HEK293 (cell line): ENCODE measurements around the gene TRMT112.

Source experiments
- CTCF ChIA-PET: fragments of 350-600 bp; formaldehyde crosslinking; extraction: SDS; loops from one replicate; lab custom pipeline; 2021; ENCODE audit warnings: antibody characterized with exemption; lab: Yijun Ruan, JAX
- POLR2A ChIA-PET: fragments of 300-600 bp; formaldehyde crosslinking; extraction: SDS; loops from one replicate; lab custom pipeline; 2020; ENCODE audit warnings: antibody characterized with exemption, inconsistent platforms; lab: Yijun Ruan, JAX
- H3K27ac ChIP-seq: fragments of 200-500 bp; sonication (Bioruptor generic); 2 replicates; pipeline ENCODE4 v1.5.1; 2014; ENCODE audit warnings: low read depth, low read length, control low read depth, inconsistent platforms; ENCODE audit errors: extremely low read depth
- H3K36me3 ChIP-seq, 2 experiments: fragments of 200-500 bp in 1 of 2; sonication (Bioruptor generic) in 1 of 2; 1 replicate in 1 of 2; 2 replicates in 1 of 2; pipeline ENCODE4 v1.5.1; 2014 to 2017; ENCODE audit warnings: inconsistent platforms in 2 of 2, low read length in 2 of 2; ENCODE audit not compliant: control insufficient read depth in 2 of 2, insufficient read depth in 1 of 2
- H3K4me1 ChIP-seq: fragments of 200-500 bp; sonication (Bioruptor generic); 2 replicates; pipeline ENCODE4 v1.5.1; 2014; ENCODE audit warnings: mild to moderate bottlenecking, low read length, inconsistent platforms; ENCODE audit not compliant: control insufficient read depth, insufficient read depth
- H3K4me3 ChIP-seq: 2 replicates; pipeline ENCODE4 v1.5.1; 2011; ENCODE audit warnings: low read depth, mild to moderate bottlenecking, control low read depth, low read length, moderate library complexity
- H3K9me3 ChIP-seq: fragments of 200-500 bp; sonication (Bioruptor generic); 2 replicates; pipeline ENCODE4 v1.5.1; 2014; ENCODE audit warnings: low read depth, low read length, inconsistent platforms; ENCODE audit not compliant: control insufficient read depth, insufficient read depth
- GLIS1 ChIP-seq: fragments of 450-650 bp; formaldehyde crosslinking; IDR thresholded peaks from 2 replicates; pipeline ENCODE4 v1.5.1; 2016; ENCODE audit warnings: missing biosample characterization, missing genetic modification characterization
- KLF1 ChIP-seq: fragments of 450-650 bp; formaldehyde crosslinking; IDR thresholded peaks from 2 replicates; pipeline ENCODE4 v1.5.1; 2016; ENCODE audit warnings: missing biosample characterization, missing genetic modification characterization
- KLF9 ChIP-seq: fragments of 450-650 bp; formaldehyde crosslinking; IDR thresholded peaks from 2 replicates; pipeline ENCODE4 v1.5.1; 2016; ENCODE audit warnings: missing biosample characterization, missing genetic modification characterization, low read depth
- OVOL3 ChIP-seq: fragments of 450-650 bp; formaldehyde crosslinking; IDR thresholded peaks from 2 replicates; pipeline ENCODE4 v1.5.1; 2016; ENCODE audit warnings: missing biosample characterization, missing genetic modification characterization
- PBX3 ChIP-seq: sonication (generic); formaldehyde crosslinking; IDR thresholded peaks from 2 replicates; pipeline ENCODE4 v1.8.1; 2022; ENCODE audit warnings: mild to moderate bottlenecking, moderate library complexity, missing genetic modification reagents
- RBAK ChIP-seq: fragments of 450-650 bp; formaldehyde crosslinking; IDR thresholded peaks from 2 replicates; pipeline ENCODE4 v1.5.1; 2016; ENCODE audit warnings: missing biosample characterization, missing genetic modification characterization
- ZBTB26 ChIP-seq: fragments of 450-650 bp; formaldehyde crosslinking; optimal IDR thresholded peaks from 2 replicates; pipeline ENCODE3; 2016; ENCODE audit warnings: missing biosample characterization, mild to moderate bottlenecking, missing genetic modification characterization
- ZBTB7A ChIP-seq: fragments of 450-650 bp; formaldehyde crosslinking; IDR thresholded peaks from 2 replicates; pipeline ENCODE4 v1.5.1; 2016; ENCODE audit warnings: low read depth, missing biosample characterization, missing genetic modification characterization
- ZFP41 ChIP-seq: fragments of 450-650 bp; formaldehyde crosslinking; IDR thresholded peaks from 2 replicates; pipeline ENCODE4 v1.5.1; 2016; ENCODE audit warnings: missing biosample characterization, missing genetic modification characterization, borderline replicate concordance
- ZIC2 ChIP-seq: fragments of 450-650 bp; formaldehyde crosslinking; IDR thresholded peaks from 2 replicates; pipeline ENCODE4 v1.5.1; 2016; ENCODE audit warnings: missing biosample characterization, missing genetic modification characterization
- ZNF133 ChIP-seq: fragments of 450-650 bp; formaldehyde crosslinking; IDR thresholded peaks from 2 replicates; pipeline ENCODE4 v1.5.1; 2016; ENCODE audit warnings: missing biosample characterization, missing genetic modification characterization
- ZNF24 ChIP-seq: fragments of 450-650 bp; formaldehyde crosslinking; IDR thresholded peaks from 2 replicates; pipeline ENCODE4 v1.5.1; 2016; ENCODE audit warnings: missing biosample characterization, missing genetic modification characterization
- ZNF280C ChIP-seq: fragments of 450-650 bp; formaldehyde crosslinking; IDR thresholded peaks from 2 replicates; pipeline ENCODE4 v1.5.1; 2016; ENCODE audit warnings: missing biosample characterization, missing genetic modification characterization
- ZNF280D ChIP-seq: fragments of 450-650 bp; formaldehyde crosslinking; IDR thresholded peaks from 2 replicates; pipeline ENCODE4 v1.5.1; 2016; ENCODE audit warnings: missing biosample characterization, missing genetic modification characterization
- ZNF302 ChIP-seq: fragments of 450-650 bp; formaldehyde crosslinking; IDR thresholded peaks from 2 replicates; pipeline ENCODE4 v1.5.1; 2016; ENCODE audit warnings: missing biosample characterization, missing genetic modification characterization, low read depth
- ZNF350 ChIP-seq: fragments of 450-650 bp; formaldehyde crosslinking; IDR thresholded peaks from 2 replicates; pipeline ENCODE4 v1.5.0; 2017; ENCODE audit warnings: missing biosample characterization, mild to moderate bottlenecking, missing genetic modification characterization
- ZNF510 ChIP-seq: fragments of 450-650 bp; formaldehyde crosslinking; IDR thresholded peaks from 2 replicates; pipeline ENCODE4 v1.5.1; 2018; ENCODE audit warnings: mild to moderate bottlenecking, missing genetic modification characterization, missing biosample characterization; ENCODE audit not compliant: insufficient replicate concordance
- ZNF514 ChIP-seq: fragments of 450-650 bp; formaldehyde crosslinking; IDR thresholded peaks from 2 replicates; pipeline ENCODE4 v1.5.1; 2016; ENCODE audit warnings: missing biosample characterization, missing genetic modification characterization
- ZNF560 ChIP-seq: fragments of 450-650 bp; formaldehyde crosslinking; IDR thresholded peaks from 2 replicates; pipeline ENCODE4 v1.5.1; 2017; ENCODE audit warnings: missing biosample characterization, missing genetic modification characterization, borderline replicate concordance
- ZNF561 ChIP-seq: fragments of 450-650 bp; IDR thresholded peaks from 2 replicates; pipeline ENCODE4 v1.5.1; 2018; ENCODE audit warnings: missing biosample characterization, missing genetic modification characterization, borderline replicate concordance
- ZNF585B ChIP-seq: fragments of 450-650 bp; formaldehyde crosslinking; IDR thresholded peaks from 2 replicates; pipeline ENCODE4 v1.5.1; 2016; ENCODE audit warnings: missing biosample characterization, missing genetic modification characterization
- ZNF623 ChIP-seq: fragments of 450-650 bp; formaldehyde crosslinking; IDR thresholded peaks from 2 replicates; pipeline ENCODE4 v1.5.1; 2016; ENCODE audit warnings: missing biosample characterization, missing genetic modification characterization
- ZNF670 ChIP-seq: fragments of 450-650 bp; formaldehyde crosslinking; IDR thresholded peaks from 2 replicates; pipeline ENCODE4 v1.5.1; 2016; ENCODE audit warnings: missing biosample characterization, missing genetic modification characterization, low read depth
- ZNF704 ChIP-seq: fragments of 450-650 bp; formaldehyde crosslinking; IDR thresholded peaks from 2 replicates; pipeline ENCODE4 v1.5.1; 2016; ENCODE audit warnings: missing biosample characterization, missing genetic modification characterization
- ZNF830 ChIP-seq: fragments of 450-650 bp; IDR thresholded peaks from 2 replicates; pipeline ENCODE4 v1.5.0; 2018; ENCODE audit warnings: missing biosample characterization, missing genetic modification characterization, low read depth, mild to moderate bottlenecking, moderate library complexity

Gene TRMT112

GRCh38 chr11:64299847-64300648 is 17.3 kb downstream of the TRMT112 start, which contains the start of gene CATSPERZ (continued):
- TF ChIP-seq ZNF280C (tag by site-specific recombination), result no peak
- TF ChIP-seq OVOL3, result no peak
- no peak for TF ChIP-seq ZNF830 (tag by site-specific recombination)
- no peak for TF ChIP-seq ZNF560 (tag by site-specific recombination)
- no peak for TF ChIP-seq ZNF585B (tag by site-specific recombination)
- no peak for TF ChIP-seq ZNF514 (tag by site-specific recombination)
- TF ChIP-seq ZNF561 (tag by site-specific recombination), result no peak
- no peak for TF ChIP-seq ZNF133
- no peak for TF ChIP-seq ZNF704
- no peak for TF ChIP-seq RBAK (tag by site-specific recombination)
- TF ChIP-seq ZIC2 (tag by site-specific recombination), result no peak
- no peak for TF ChIP-seq ZNF623 (tag by site-specific recombination)
- no peak for TF ChIP-seq PBX3
- TF ChIP-seq ZNF24 (tag by site-specific recombination), result no peak
- TF ChIP-seq KLF9, result no peak

GRCh38 chr11:64298966-64299846 is 18.2 kb downstream of the TRMT112 start:
- ChIA-PET POLR2A (interaction anchor here (0.6 to 0.7 kb wide), 3 partner anchors 14 to 96 kb away, joined by 3 to 4 read pairs (median 4); partner anchors contain the start of gene GPR137), CTCF (no interaction called here)
- H3K9me3 ChIP-seq, result no peaks in the 10 kb centered on the region
- no peaks in the 10 kb centered on the region for H3K36me3 ChIP-seq
- no peak overlapping the region for H3K27ac ChIP-seq
- H3K4me1 ChIP-seq, result no peaks in the 10 kb centered on the region
- no peak overlapping the region for H3K4me3 ChIP-seq
- TF ChIP-seq ZNF670 (tag by site-specific recombination) (no peak), ZNF510 (no peak), ZBTB7A (tag by site-specific recombination) (no peak), KLF1 (no peak), ZBTB26 (tag by site-specific recombination) (no peak), ZFP41 (no peak), ZNF302 (tag by site-specific recombination) (no peak), PBX3 (no peak), ZIC2 (tag by site-specific recombination) (no peak), GLIS1 (tag by site-specific recombination) (no peak), ZNF280D (no peak), ZNF350 (tag by site-specific recombination) (no peak)
